Body of pancreas (tissue), 4 donors: ENCODE measurements around the gene C1D. TPM values are rescaled to one million over a fixed set of nuclear protein-coding genes. Genes with fewer than 3 reads are reported as not detected.

Source experiments
- ATAC-seq: fragments of 150-250 bp; one replicate; pipeline ENCODE4 v1.9.1; 2016
- DNase-seq, 4 donors: peaks; one replicate each; pipeline ENCODE4 v3.0.0-alpha.2; 2019
- H3K27ac ChIP-seq, 4 donors: fragments of 200-600 bp; sonication (generic); 1 replicate in 3 of 4; 2 replicates in 1 of 4; pipeline versions ENCODE4 v1.5.1 to v1.6.1; 2016 to 2019; ENCODE audit warnings: mild to moderate bottlenecking in 1 of 4, mixed read lengths in 1 of 4, moderate library complexity in 1 of 4
- H3K27me3 ChIP-seq, 2 donors: fragments of 200-600 bp; sonication (generic); one replicate each; pipeline ENCODE4 v1.6.0; 2016; ENCODE audit warnings: mild to moderate bottlenecking in 1 of 2
- H3K36me3 ChIP-seq, 2 donors: fragments of 200-600 bp; sonication (generic); replicated peaks in 1 of 2; 2 replicates each; pipeline ENCODE4 v1.5.1; 2016; ENCODE audit warnings: low read depth in 2 of 2; ENCODE audit not compliant: insufficient read depth in 1 of 2
- H3K4me1 ChIP-seq: fragments of 200-600 bp; sonication (generic); one replicate; pipeline ENCODE4 v1.6.0; 2016
- H3K4me3 ChIP-seq, 2 donors: fragments of 200-600 bp; sonication (generic); 1 replicate in 1 of 2; 2 replicates in 1 of 2; pipeline ENCODE4 v1.5.1; 2016 to 2019
- H3K9me3 ChIP-seq, 3 donors: fragments of 200-600 bp; sonication (generic); 1 replicate in 2 of 3; 2 replicates in 1 of 3; pipeline ENCODE4 v1.5.1; 2016
- CTCF ChIP-seq, 7 experiments: fragments of 450-650 bp in 4 of 7; fragments of 200-600 bp in 3 of 7; sonication (generic) in 3 of 7; IDR thresholded peaks; one replicate each; pipeline ENCODE4 v1.5.1; 2016 to 2019; ENCODE audit warnings: antibody characterized with exemption in 7 of 7
- POLR2A ChIP-seq, 3 donors: fragments of 450-650 bp; IDR thresholded peaks; one replicate each; pipeline ENCODE4 v1.6.1; 2016; ENCODE audit warnings: antibody characterized with exemption in 3 of 3, mild to moderate bottlenecking in 2 of 3
- WGBS, 2 donors: methylation state at CpG; one replicate each; pipeline ENCODE4 v1.1.5; 2017; 5-methylcytosine and 5-hydroxymethylcytosine counted together
- intact Hi-C: fragments of 100-400 bp; cut with DNase I; formaldehyde crosslinking; loops from one replicate; pipeline ENCODE4 v1.15.1; 2023
- total RNA-seq, 2 donors: library from RNA; depleted of rRNA; stranded (reverse); fragments of >200 nt; gene quantifications; one replicate each; pipeline ENCODE4 v1.1.0, GENCODE V29; 2016

The C1D gene
- total RNA-seq, 2 donors from 2014 or later: 18.5 to 29.6 TPM

- H3K27ac ChIP-seq: no peak overlapping the region
Observed at GRCh38 chr2:68043695-68044094, 19.1 kb downstream of the C1D start.

GRCh38 chr2:68043032-68043431 is 19.8 kb downstream of the C1D start:
- intact Hi-C loops: no loop called here
- DNase-seq (no peak), ATAC-seq (no peak)
- H3K9me3 ChIP-seq: no peaks in the 10 kb centered on the region
- WGBS, 2 donors: 88 to 89% methylated on average over 5 of the region's 5 CpGs
- H3K27ac ChIP-seq: no peak overlapping the region
- H3K4me1 ChIP-seq: peaks cover 9% of the 10 kb centered on the region
- peaks cover 0 to 2% of the 10 kb centered on the region in 2 donors for H3K36me3 ChIP-seq
- no peak for TF ChIP-seq CTCF (IDR thresholded peaks at IDR 0.05)
- TF ChIP-seq POLR2A (IDR thresholded peaks at IDR 0.05): no peak
- H3K27me3 ChIP-seq: no peaks in the 10 kb centered on the region
- no peak overlapping the region for H3K4me3 ChIP-seq

More at GRCh38 chr2:68043695-68044094, 19.1 kb downstream of the C1D start:
- Histone ChIP-seq H3K27me3 (no peaks in the 10 kb centered on the region), H3K9me3 (no peaks in the 10 kb centered on the region), H3K4me3 (no peak overlapping the region), H3K36me3 (peaks cover 0 to 2% of the 10 kb centered on the region in 2 donors), H3K4me1 (peaks cover 9% of the 10 kb centered on the region)
- WGBS, 2 donors: 89 to 92% methylated on average over 3 of the region's 3 CpGs
- no peak for TF ChIP-seq POLR2A (IDR thresholded peaks at IDR 0.05)
- no peak for TF ChIP-seq CTCF (IDR thresholded peaks at IDR 0.05)
- intact Hi-C loops: no loop called here
- no peak for ATAC-seq
- DNase-seq: no peak

GRCh38 chr2:68041704-68042245 is 21.0 kb downstream of the C1D start:
- Histone ChIP-seq H3K27me3 (no peaks in the 10 kb centered on the region), H3K36me3 (peaks cover 0 to 2% of the 10 kb centered on the region in 2 donors), H3K27ac (no peak overlapping the region), H3K9me3 (no peaks in the 10 kb centered on the region), H3K4me1 (peaks cover 9% of the 10 kb centered on the region), H3K4me3 (no peak overlapping the region)
- TF ChIP-seq CTCF (IDR thresholded peaks at IDR 0.05): no peak
- ATAC-seq: no peak
- DNase-seq: no peak
- intact Hi-C loops: no loop called here

GRCh38 chr2:68040078-68040477 is 22.7 kb downstream of the C1D start:
- Histone ChIP-seq H3K9me3 (no peaks in the 10 kb centered on the region), H3K36me3 (no peaks in the 10 kb centered on the region), H3K4me3 (no peak overlapping the region), H3K27me3 (no peaks in the 10 kb centered on the region), H3K4me1 (peaks cover 9% of the 10 kb centered on the region), H3K27ac (no peak overlapping the region)
- TF ChIP-seq POLR2A (IDR thresholded peaks at IDR 0.05): no peak
- no peak for TF ChIP-seq CTCF (IDR thresholded peaks at IDR 0.05)
- WGBS, 2 donors: 57 to 65% methylated on average over 3 of the region's 3 CpGs
- DNase-seq (no peak), ATAC-seq (no peak)
- intact Hi-C loops: no loop called here

GRCh38 chr2:68039317-68039716 is 23.5 kb downstream of the C1D start:
- no peak overlapping the region for H3K4me3 ChIP-seq
- intact Hi-C loops: no loop called here
- ATAC-seq (no peak), DNase-seq (no peak)
- no peak overlapping the region for H3K27ac ChIP-seq
- 17 to 21% methylated on average over 1 of the region's 1 CpG for WGBS, 2 donors
- no peaks in the 10 kb centered on the region for H3K36me3 ChIP-seq
- H3K9me3 ChIP-seq: no peaks in the 10 kb centered on the region
- TF ChIP-seq POLR2A (IDR thresholded peaks at IDR 0.05) (no peak), CTCF (IDR thresholded peaks at IDR 0.05) (no peak)
- no peaks in the 10 kb centered on the region for H3K27me3 ChIP-seq
- H3K4me1 ChIP-seq: peaks cover 9% of the 10 kb centered on the region
